ENCODE data around the gene MYLK2.

MYLK2 gene

DNA sequence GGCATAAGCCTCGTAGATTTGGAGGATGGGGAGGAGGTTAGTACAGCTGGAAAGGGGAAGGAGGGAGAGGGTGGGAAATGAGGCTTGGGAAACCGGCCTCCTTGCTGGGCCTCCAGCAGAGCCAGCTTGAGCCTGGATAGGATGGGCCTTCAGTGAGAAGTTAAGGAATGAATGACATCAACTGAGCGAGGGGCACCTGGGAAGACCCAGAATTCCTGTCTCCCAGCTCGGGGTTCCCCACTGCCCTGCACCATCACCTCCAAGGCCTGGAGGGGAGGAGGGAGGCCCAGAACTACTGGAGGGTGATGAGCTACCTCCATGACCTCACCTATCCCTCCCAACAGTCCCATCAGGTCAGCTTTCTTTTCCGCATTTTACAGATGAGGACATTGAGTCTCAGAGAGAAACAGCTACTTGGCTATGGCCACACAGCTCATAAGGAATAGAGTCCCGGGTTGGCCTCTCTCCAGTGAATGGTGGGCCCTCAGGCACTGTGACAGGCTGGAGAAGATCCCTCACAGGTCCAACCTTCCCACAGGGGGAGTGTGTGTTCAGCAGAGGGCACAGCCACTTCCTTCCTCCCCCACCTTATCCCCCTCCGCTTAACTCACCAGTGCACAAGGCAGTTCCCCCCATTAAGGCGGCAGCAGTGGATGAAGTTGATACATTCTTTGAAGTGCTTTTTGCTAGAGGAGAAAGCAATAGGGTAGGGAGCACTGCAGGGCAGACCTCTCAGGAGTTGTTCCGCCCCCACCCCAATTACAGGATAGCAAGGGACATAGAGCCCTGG is 44.3 kb downstream of the MYLK2 start (continued):
- no peak for TF ChIP-seq ARNTL (CRISPR knock-in tag; IDR thresholded peaks at IDR 0.05; ENCODE audit: borderline replicate concordance, low read depth)
- TF ChIP-seq BACH2 (CRISPR knock-in tag; IDR thresholded peaks at IDR 0.05; ENCODE audit: borderline replicate concordance): no peak
- TF ChIP-seq ESRRG (CRISPR knock-in tag; IDR thresholded peaks at IDR 0.05): no peak
- TF ChIP-seq ZNF565 (CRISPR knock-in tag; conservative IDR thresholded peaks at IDR 0.05; ENCODE audit: low read depth): no peak
- no peak for TF ChIP-seq TCF4 (CRISPR knock-in tag; IDR thresholded peaks at IDR 0.05; ENCODE audit: borderline replicate concordance)
- no peak for TF ChIP-seq GLIS3 (CRISPR knock-in tag; IDR thresholded peaks at IDR 0.05)
- no peak for TF ChIP-seq CSDC2 (CRISPR knock-in tag; IDR thresholded peaks at IDR 0.05)

DNA sequence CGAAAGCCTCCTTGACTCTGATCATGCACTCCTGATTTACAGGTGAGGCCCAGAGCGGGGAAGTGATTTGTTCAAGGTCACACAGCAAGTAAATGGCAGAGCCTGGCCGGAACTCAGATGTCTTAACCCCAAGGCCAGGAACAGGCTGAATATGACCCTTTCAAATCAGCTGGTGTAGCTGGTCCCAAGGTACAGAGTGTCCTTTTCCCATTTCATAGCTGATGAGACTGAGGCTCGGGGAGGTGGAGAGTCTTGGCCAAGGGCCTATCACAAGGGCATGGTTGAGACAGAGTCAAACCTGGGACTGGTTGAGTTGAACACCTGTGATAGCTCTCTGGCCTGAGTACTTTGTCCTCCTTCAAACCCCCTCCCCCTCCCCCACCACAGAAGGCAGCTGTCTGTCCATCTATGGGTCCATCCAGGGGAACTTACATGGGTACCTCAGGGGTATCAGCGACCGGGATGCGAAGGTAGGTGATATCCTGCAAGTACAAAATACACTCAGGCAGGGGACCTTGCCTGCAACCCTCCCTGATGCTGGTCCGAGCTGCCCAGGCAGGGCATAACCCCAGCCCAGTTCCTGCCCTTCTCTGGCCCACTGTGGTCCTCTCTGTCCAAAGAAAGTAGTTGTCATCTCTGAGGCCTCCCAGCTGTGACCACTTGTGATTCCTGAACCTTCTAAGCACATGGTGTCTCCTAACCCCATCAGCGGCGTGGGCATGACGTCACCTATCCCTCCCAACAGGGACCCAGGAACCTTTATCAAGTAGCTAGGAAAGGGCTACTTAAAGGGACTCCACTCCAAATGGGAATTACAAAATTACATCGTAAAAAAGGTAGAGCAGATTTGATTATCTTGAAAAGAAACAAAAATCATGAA is 45.6 kb downstream of the MYLK2 start:
- no peak for ATAC-seq
- no peak for TF ChIP-seq ZFP3 (CRISPR knock-in tag; IDR thresholded peaks at IDR 0.05)
- no peak for TF ChIP-seq PPARA (CRISPR knock-in tag; IDR thresholded peaks at IDR 0.05; ENCODE audit: borderline replicate concordance)
- no peak for TF ChIP-seq ESRRG (CRISPR knock-in tag; IDR thresholded peaks at IDR 0.05)
- no peak for TF ChIP-seq TOX (CRISPR knock-in tag; IDR thresholded peaks at IDR 0.05; ENCODE audit: borderline replicate concordance)
- TF ChIP-seq, protein P1, sequence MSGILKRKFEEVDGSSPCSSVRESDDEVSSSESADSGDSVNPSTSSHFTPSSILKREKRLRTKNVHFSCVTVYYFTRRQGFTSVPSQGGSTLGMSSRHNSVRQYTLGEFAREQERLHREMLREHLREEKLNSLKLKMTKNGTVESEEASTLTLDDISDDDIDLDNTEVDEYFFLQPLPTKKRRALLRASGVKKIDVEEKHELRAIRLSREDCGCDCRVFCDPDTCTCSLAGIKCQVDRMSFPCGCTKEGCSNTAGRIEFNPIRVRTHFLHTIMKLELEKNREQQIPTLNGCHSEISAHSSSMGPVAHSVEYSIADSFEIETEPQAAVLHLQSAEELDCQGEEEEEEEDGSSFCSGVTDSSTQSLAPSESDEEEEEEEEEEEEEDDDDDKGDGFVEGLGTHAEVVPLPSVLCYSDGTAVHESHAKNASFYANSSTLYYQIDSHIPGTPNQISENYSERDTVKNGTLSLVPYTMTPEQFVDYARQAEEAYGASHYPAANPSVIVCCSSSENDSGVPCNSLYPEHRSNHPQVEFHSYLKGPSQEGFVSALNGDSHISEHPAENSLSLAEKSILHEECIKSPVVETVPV (CRISPR knock-in tag; IDR thresholded peaks at IDR 0.05): no peak

DNA sequence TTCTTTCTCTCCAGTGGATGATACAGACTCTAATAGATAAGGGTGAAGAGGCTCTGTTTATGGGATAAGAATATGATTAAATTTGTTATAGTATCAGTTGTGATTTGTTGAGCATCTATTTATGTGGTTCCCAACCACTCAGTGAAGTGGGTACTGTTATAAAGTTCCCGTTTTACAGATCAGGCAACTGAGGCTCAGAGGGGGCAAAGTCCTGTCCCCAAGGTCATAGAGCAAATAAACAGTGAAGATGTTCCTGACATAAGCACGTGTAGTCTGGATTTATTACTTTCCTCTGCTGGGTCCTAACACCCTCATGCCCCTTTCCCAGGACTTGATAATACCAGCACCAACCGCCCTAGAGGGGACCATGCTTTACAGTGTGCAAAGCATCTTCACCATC is 47.1 kb downstream of the MYLK2 start:
- no peak for ATAC-seq
- TF ChIP-seq ZNF565 (CRISPR knock-in tag; conservative IDR thresholded peaks at IDR 0.05; ENCODE audit: low read depth): no peak
- TF ChIP-seq OSR1 (CRISPR knock-in tag; IDR thresholded peaks at IDR 0.05): no peak
- TF ChIP-seq, protein P2, sequence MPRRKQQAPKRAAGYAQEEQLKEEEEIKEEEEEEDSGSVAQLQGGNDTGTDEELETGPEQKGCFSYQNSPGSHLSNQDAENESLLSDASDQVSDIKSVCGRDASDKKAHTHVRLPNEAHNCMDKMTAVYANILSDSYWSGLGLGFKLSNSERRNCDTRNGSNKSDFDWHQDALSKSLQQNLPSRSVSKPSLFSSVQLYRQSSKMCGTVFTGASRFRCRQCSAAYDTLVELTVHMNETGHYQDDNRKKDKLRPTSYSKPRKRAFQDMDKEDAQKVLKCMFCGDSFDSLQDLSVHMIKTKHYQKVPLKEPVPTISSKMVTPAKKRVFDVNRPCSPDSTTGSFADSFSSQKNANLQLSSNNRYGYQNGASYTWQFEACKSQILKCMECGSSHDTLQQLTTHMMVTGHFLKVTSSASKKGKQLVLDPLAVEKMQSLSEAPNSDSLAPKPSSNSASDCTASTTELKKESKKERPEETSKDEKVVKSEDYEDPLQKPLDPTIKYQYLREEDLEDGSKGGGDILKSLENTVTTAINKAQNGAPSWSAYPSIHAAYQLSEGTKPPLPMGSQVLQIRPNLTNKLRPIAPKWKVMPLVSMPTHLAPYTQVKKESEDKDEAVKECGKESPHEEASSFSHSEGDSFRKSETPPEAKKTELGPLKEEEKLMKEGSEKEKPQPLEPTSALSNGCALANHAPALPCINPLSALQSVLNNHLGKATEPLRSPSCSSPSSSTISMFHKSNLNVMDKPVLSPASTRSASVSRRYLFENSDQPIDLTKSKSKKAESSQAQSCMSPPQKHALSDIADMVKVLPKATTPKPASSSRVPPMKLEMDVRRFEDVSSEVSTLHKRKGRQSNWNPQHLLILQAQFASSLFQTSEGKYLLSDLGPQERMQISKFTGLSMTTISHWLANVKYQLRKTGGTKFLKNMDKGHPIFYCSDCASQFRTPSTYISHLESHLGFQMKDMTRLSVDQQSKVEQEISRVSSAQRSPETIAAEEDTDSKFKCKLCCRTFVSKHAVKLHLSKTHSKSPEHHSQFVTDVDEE (CRISPR knock-in tag; IDR thresholded peaks at IDR 0.05): no peak
- no peak for TF ChIP-seq BACH2 (CRISPR knock-in tag; IDR thresholded peaks at IDR 0.05; ENCODE audit: borderline replicate concordance)
- TF ChIP-seq, protein P3, sequence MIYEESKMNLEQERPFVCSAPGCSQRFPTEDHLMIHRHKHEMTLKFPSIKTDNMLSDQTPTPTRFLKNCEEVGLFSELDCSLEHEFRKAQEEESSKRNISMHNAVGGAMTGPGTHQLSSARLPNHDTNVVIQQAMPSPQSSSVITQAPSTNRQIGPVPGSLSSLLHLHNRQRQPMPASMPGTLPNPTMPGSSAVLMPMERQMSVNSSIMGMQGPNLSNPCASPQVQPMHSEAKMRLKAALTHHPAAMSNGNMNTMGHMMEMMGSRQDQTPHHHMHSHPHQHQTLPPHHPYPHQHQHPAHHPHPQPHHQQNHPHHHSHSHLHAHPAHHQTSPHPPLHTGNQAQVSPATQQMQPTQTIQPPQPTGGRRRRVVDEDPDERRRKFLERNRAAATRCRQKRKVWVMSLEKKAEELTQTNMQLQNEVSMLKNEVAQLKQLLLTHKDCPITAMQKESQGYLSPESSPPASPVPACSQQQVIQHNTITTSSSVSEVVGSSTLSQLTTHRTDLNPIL (CRISPR knock-in tag; IDR thresholded peaks at IDR 0.05; ENCODE audit: low read depth): no peak
- TF ChIP-seq RARB (CRISPR knock-in tag; IDR thresholded peaks at IDR 0.05): no peak
- no peak for TF ChIP-seq GLIS3 (CRISPR knock-in tag; IDR thresholded peaks at IDR 0.05)
- TF ChIP-seq ARNTL (CRISPR knock-in tag; IDR thresholded peaks at IDR 0.05; ENCODE audit: borderline replicate concordance, low read depth): no peak
- no peak for TF ChIP-seq ZNF70 (CRISPR knock-in tag; IDR thresholded peaks at IDR 0.05)

DNA sequence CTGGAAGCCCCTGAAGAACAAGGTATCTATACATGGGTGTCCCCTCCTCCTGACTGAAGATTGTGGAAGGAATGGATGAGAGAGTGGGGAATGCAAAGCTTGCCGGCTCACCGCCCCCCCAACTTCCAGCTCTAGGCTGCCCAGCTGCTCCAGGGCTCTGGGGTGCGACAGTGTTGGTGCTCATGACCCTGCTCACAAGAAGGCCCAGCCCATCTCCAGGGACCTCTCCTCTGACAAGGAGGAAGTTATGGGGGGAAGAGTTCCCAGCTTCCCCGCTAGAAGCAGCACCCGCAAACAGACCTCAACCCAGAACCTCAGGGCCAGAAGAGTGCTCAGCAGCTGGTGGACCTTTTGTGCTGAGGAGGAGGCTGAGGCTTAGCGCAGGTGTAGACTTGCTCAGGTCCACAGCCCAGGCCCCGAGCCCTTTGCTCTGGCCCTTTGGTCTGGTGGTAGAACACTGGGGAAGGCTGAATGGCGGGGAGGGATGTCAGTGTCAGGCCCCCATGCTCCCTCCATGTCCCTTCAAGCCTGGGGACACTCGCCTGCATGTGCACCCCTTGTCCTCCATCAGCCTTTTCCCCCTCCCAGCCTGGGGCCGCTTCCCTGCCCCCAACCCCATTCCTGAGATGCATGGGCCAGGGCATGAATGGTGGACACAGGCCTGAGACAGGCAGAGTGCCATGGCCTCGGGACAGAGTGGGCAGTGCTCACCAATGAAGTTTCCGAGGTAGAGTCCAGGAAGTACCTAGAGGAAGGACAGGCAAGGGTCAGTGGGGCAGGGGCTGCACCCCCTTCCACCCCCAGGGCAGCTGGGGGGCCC is 49.9 kb downstream of the MYLK2 start:
- ATAC-seq: no peak; the same call in 2 of the 3 replicates
- no peak for TF ChIP-seq ESRRG (CRISPR knock-in tag; IDR thresholded peaks at IDR 0.05)
- no peak for TF ChIP-seq ZNF8 (CRISPR knock-in tag; IDR thresholded peaks at IDR 0.05)
- TF ChIP-seq, protein P1 (CRISPR knock-in tag; IDR thresholded peaks at IDR 0.05): no peak
- TF ChIP-seq TCF4 (CRISPR knock-in tag; IDR thresholded peaks at IDR 0.05; ENCODE audit: borderline replicate concordance): no peak
- TF ChIP-seq ZNF70 (CRISPR knock-in tag; IDR thresholded peaks at IDR 0.05): no peak
- TF ChIP-seq SNAI2 (CRISPR knock-in tag; IDR thresholded peaks at IDR 0.05): no peak
- TF ChIP-seq, protein P2 (CRISPR knock-in tag; IDR thresholded peaks at IDR 0.05): no peak
- TF ChIP-seq, protein P3 (CRISPR knock-in tag; IDR thresholded peaks at IDR 0.05; ENCODE audit: low read depth): no peak
- no peak for TF ChIP-seq ZFP30 (CRISPR knock-in tag; IDR thresholded peaks at IDR 0.05)
- no peak for TF ChIP-seq TOX (CRISPR knock-in tag; IDR thresholded peaks at IDR 0.05; ENCODE audit: borderline replicate concordance)
- no peak for TF ChIP-seq ZFP3 (CRISPR knock-in tag; IDR thresholded peaks at IDR 0.05)
- TF ChIP-seq RARB (CRISPR knock-in tag; IDR thresholded peaks at IDR 0.05): no peak
- TF ChIP-seq ARNTL (CRISPR knock-in tag; IDR thresholded peaks at IDR 0.05; ENCODE audit: borderline replicate concordance, low read depth): no peak
- TF ChIP-seq PPARA (CRISPR knock-in tag; IDR thresholded peaks at IDR 0.05; ENCODE audit: borderline replicate concordance): no peak
- no peak for TF ChIP-seq ZNF565 (CRISPR knock-in tag; conservative IDR thresholded peaks at IDR 0.05; ENCODE audit: low read depth)

Measured in SK-N-SH treated with all-trans-retinoic acid at 6 μM for 48 hours (cell line).